Activated T-cell treated with anti-CD3 and anti-CD28 coated beads, Interleukin-2, amount 50 U/mL, for 4 hours (primary cell): ENCODE results near the gene PCED1A. TPM values are rescaled to one million over a fixed set of nuclear protein-coding genes. Genes with fewer than 3 reads are reported as not detected.

Experiments used
- ATAC-seq, 2 donors: fragments of 200-7000 bp; cut with Tn5 transposase; one replicate each; pipeline ENCODE4 v1.10.0; 2021
- DNase-seq: peaks from one replicate; pipeline ENCODE4 v3.0.0-alpha.2; 2020
- H3K27me3 Mint-ChIP-seq: one replicate; pipeline ENCODE4 v1.8.0; 2021; ENCODE audit warnings: low read depth, mixed read lengths
- H3K36me3 Mint-ChIP-seq: one replicate; pipeline ENCODE4 v1.8.0; 2022; ENCODE audit warnings: mixed read lengths; ENCODE audit not compliant: insufficient read depth
- H3K4me1 Mint-ChIP-seq: one replicate; pipeline ENCODE4 v1.8.0; 2021; ENCODE audit warnings: low read depth, mixed read lengths
- H3K4me3 Mint-ChIP-seq: one replicate; pipeline ENCODE4 v1.8.0; 2021; ENCODE audit warnings: mild to moderate bottlenecking, moderate library complexity, mixed read lengths
- H3K9me3 Mint-ChIP-seq: one replicate; pipeline ENCODE4 v1.8.0; 2021; ENCODE audit warnings: mixed read lengths
- total RNA-seq, 3 donors: library from RNA; stranded (reverse); gene quantifications; one replicate each; pipeline ENCODE4 v1.2.1, GENCODE V29; 2021

PCED1A gene
- total RNA-seq, 3 donors from 2014 or later: 12.1 to 16.8 (median 12.9) TPM

- Mint-ChIP-seq H3K9me3 (no peaks in the 10 kb centered on the region), H3K36me3 (peaks cover 7% of the 10 kb centered on the region), H3K4me1 (peaks cover 54% of the 10 kb centered on the region), H3K4me3 (peak overlapping the region; percentile 89), H3K27me3 (no peaks in the 10 kb centered on the region)
- ATAC-seq: peak; percentile 56 to 59
- DNase-seq: peak; percentile 69
Measured at GRCh38 chr20:2872459-2873009, 32.1 kb upstream of the PCED1A start.

GRCh38 chr20:2871661-2872458 lies 31.4 kb upstream of the PCED1A start:
- peaks cover 5% of the 10 kb centered on the region for H3K36me3 Mint-ChIP-seq
- no peaks in the 10 kb centered on the region for H3K27me3 Mint-ChIP-seq
- ATAC-seq (peak; percentile 1 to 2), DNase-seq (no peak)
- peak overlapping the region; percentile 89 for H3K4me3 Mint-ChIP-seq
- peaks cover 56% of the 10 kb centered on the region for H3K4me1 Mint-ChIP-seq
- H3K9me3 Mint-ChIP-seq: no peaks in the 10 kb centered on the region

DNA sequence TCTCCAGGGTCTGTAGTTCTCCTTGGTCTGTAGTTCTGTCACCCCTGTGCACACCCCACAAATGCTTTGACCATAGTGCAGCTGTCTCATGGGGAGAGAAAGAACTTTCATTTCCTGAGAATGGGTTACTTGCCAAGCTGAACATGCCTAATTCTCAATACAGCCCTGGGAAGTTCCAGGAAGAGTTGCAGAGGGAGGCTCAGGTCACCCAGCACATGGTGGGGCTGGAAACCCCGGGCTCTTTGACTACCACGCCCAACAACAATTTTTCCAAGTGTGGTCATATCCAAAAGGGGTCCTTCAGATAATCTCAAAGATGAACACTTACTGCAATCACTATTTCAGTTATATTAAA lies 30.6 kb upstream of the PCED1A start:
- peaks cover 55% of the 10 kb centered on the region for H3K4me1 Mint-ChIP-seq
- no peak for DNase-seq
- no peaks in the 10 kb centered on the region for H3K9me3 Mint-ChIP-seq
- H3K36me3 Mint-ChIP-seq: no peaks in the 10 kb centered on the region
- H3K27me3 Mint-ChIP-seq: no peaks in the 10 kb centered on the region
- no peak overlapping the region for H3K4me3 Mint-ChIP-seq
- no peak for ATAC-seq

DNA sequence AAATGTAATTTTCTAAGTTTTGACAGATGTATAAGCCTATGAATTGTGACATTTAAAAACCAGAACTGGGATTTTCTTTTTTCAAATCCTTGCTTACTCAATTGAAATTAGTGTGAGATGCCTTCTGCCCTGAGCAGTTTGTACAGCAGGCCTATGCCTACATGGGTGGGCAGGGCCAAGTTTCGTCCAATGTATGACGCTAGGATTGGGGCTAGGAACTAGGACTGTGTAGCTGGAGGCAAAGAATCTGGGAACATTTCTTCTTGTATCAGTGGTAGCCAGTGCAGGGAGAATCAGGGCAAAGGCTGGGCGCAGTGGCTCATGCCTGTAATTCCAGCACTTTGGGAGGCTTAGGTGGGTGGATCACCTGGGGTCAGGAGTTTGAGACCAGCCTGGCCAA lies 28.9 kb upstream of the PCED1A start:
- ATAC-seq (no peak), DNase-seq (no peak)
- Mint-ChIP-seq H3K27me3 (no peaks in the 10 kb centered on the region), H3K36me3 (peaks cover 2% of the 10 kb centered on the region), H3K4me3 (no peak overlapping the region), H3K4me1 (peaks cover 54% of the 10 kb centered on the region), H3K9me3 (no peaks in the 10 kb centered on the region)

- Mint-ChIP-seq H3K9me3 (no peaks in the 10 kb centered on the region), H3K36me3 (peaks cover 4% of the 10 kb centered on the region), H3K4me1 (peaks cover 47% of the 10 kb centered on the region), H3K4me3 (no peak overlapping the region), H3K27me3 (no peaks in the 10 kb centered on the region)
- ATAC-seq: no peak
- no peak for DNase-seq
Measured at GRCh38 chr20:2867081-2867864, 26.8 kb upstream of the PCED1A start.

DNA sequence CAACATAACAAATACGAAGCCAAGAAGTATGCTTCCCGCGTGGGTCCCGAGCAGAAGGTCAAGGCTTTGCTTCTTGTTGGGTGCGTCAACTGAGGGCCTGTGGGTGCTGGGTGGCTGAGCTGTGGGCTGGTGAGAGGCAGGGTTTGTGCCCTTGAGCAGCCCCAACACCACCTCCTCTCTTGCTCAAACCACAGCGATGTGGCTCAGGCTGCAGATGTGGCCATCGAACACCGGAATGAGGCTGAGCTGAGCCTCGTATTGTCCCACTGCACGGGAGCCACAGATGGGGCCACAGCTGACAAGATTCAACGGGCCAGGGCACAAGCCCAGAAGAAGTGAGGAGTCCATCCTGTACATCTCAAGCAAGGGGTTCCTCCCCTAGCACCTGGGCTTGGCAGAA lies 25.8 kb upstream of the PCED1A start:
- Mint-ChIP-seq H3K4me3 (no peak overlapping the region), H3K4me1 (peaks cover 43% of the 10 kb centered on the region), H3K27me3 (no peaks in the 10 kb centered on the region), H3K9me3 (no peaks in the 10 kb centered on the region), H3K36me3 (peaks cover 11% of the 10 kb centered on the region)
- ATAC-seq (peak in 1 of 2 donors; percentile 9), DNase-seq (no peak)

- H3K36me3 Mint-ChIP-seq: peaks cover 16% of the 10 kb centered on the region
- H3K9me3 Mint-ChIP-seq: no peaks in the 10 kb centered on the region
- DNase-seq (no peak), ATAC-seq (peak; percentile 65 to 66)
- H3K4me1 Mint-ChIP-seq: peaks cover 37% of the 10 kb centered on the region
- H3K4me3 Mint-ChIP-seq: no peak overlapping the region
- H3K27me3 Mint-ChIP-seq: no peaks in the 10 kb centered on the region
Measured at GRCh38 chr20:2865630-2866029, 25.2 kb upstream of the PCED1A start.

GRCh38 chr20:2865101-2865500 lies 24.6 kb upstream of the PCED1A start:
- Mint-ChIP-seq H3K27me3 (no peaks in the 10 kb centered on the region), H3K36me3 (peaks cover 16% of the 10 kb centered on the region), H3K9me3 (no peaks in the 10 kb centered on the region), H3K4me3 (no peak overlapping the region), H3K4me1 (peaks cover 34% of the 10 kb centered on the region)
- DNase-seq: no peak
- ATAC-seq: no peak

GRCh38 chr20:2864626-2865025 lies 24.2 kb upstream of the PCED1A start:
- Mint-ChIP-seq H3K36me3 (peaks cover 16% of the 10 kb centered on the region), H3K4me3 (no peak overlapping the region), H3K27me3 (no peaks in the 10 kb centered on the region), H3K9me3 (no peaks in the 10 kb centered on the region), H3K4me1 (peaks cover 34% of the 10 kb centered on the region)
- DNase-seq: no peak
- ATAC-seq: no peak

GRCh38 chr20:2859330-2860121 lies 19.1 kb upstream of the PCED1A start:
- no peak for ATAC-seq
- Mint-ChIP-seq H3K9me3 (no peaks in the 10 kb centered on the region), H3K27me3 (no peaks in the 10 kb centered on the region), H3K4me3 (no peak overlapping the region), H3K36me3 (peaks cover 14% of the 10 kb centered on the region), H3K4me1 (peaks cover 2% of the 10 kb centered on the region)
- DNase-seq: no peak

DNA sequence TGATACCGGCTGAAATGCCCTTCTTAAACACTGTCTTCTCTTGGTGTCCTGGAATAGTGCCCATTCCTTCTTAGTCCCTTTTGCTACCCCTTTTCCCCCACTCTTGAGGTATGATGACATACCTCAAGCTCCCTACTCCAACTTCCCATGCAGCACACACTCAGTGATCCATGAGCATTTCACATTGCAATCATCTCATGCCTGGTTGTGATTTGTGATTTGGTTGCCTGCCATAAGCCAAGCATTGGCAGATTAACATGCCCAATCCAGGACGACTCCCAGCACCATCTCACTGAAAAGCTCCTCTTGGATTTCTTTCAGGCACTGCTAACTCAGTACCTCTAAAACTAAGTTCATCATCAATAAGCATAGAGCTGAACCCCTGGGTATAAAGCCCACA lies 18.1 kb upstream of the PCED1A start:
- Mint-ChIP-seq H3K4me1 (no peaks in the 10 kb centered on the region), H3K36me3 (peaks cover 13% of the 10 kb centered on the region), H3K27me3 (no peaks in the 10 kb centered on the region), H3K4me3 (no peak overlapping the region), H3K9me3 (no peaks in the 10 kb centered on the region)
- no peak for DNase-seq
- no peak for ATAC-seq

- Mint-ChIP-seq H3K4me1 (peaks cover 20% of the 10 kb centered on the region), H3K4me3 (no peak overlapping the region), H3K27me3 (no peaks in the 10 kb centered on the region), H3K9me3 (no peaks in the 10 kb centered on the region), H3K36me3 (no peaks in the 10 kb centered on the region)
- ATAC-seq (no peak), DNase-seq (no peak)
Measured at GRCh38 chr20:2851086-2851485, 10.6 kb upstream of the PCED1A start.

- H3K9me3 Mint-ChIP-seq: no peaks in the 10 kb centered on the region
- no peak overlapping the region for H3K4me3 Mint-ChIP-seq
- no peak for DNase-seq
- ATAC-seq: peak; percentile 65 to 79
- peaks cover under 1% of the 10 kb centered on the region for H3K36me3 Mint-ChIP-seq
- H3K4me1 Mint-ChIP-seq: peaks cover 29% of the 10 kb centered on the region
- H3K27me3 Mint-ChIP-seq: no peaks in the 10 kb centered on the region
Measured at GRCh38 chr20:2849529-2849928, 9.1 kb upstream of the PCED1A start.

DNA sequence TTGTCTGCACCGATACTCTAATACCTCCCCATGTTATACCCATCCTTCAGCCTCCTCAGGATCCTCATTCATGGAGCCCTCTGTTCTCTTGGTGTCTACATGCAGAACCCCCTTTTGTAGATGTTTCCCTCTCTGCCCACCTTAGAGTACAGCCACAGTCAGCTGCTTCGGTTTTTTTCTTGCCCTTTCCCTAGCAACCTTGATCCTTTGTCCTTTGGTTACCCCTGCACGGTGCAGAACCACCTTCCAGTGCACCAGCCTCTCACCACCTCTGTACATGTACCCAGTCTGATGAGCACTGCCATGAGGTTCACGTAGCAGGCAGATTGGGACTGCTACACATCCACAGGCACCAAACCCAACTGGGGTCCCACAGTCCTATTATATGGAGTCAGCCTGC lies 7.3 kb upstream of the PCED1A start:
- Mint-ChIP-seq H3K36me3 (peaks cover 2% of the 10 kb centered on the region), H3K4me3 (no peak overlapping the region), H3K27me3 (no peaks in the 10 kb centered on the region), H3K9me3 (no peaks in the 10 kb centered on the region), H3K4me1 (peaks cover 34% of the 10 kb centered on the region)
- DNase-seq: no peak
- ATAC-seq: no peak
